Ureter (tissue), 1 donor: ENCODE measurements around the gene TUFM. TPM values are rescaled to one million over a fixed set of nuclear protein-coding genes. Genes with fewer than 3 reads are reported as not detected.
"Not testable (repeated sequence)": the region's sequence is repeated elsewhere in the genome, so short reads cannot be mapped to it uniquely, and the experiment has no call there.

Source experiments
- DNase-seq: peaks from one replicate; pipeline ENCODE4 v3.0.0-alpha.2; 2020; ENCODE audit warnings: low spot score
- total RNA-seq: library from RNA; stranded (reverse); gene quantifications from one replicate; pipeline ENCODE4 v1.2.4, GENCODE V29; 2023
- donor health status: DM: yes; HTN: yes; CAD: no.

Gene TUFM
- total RNA-seq, 1 donor from 2014 or later, result 150 TPM

DNA sequence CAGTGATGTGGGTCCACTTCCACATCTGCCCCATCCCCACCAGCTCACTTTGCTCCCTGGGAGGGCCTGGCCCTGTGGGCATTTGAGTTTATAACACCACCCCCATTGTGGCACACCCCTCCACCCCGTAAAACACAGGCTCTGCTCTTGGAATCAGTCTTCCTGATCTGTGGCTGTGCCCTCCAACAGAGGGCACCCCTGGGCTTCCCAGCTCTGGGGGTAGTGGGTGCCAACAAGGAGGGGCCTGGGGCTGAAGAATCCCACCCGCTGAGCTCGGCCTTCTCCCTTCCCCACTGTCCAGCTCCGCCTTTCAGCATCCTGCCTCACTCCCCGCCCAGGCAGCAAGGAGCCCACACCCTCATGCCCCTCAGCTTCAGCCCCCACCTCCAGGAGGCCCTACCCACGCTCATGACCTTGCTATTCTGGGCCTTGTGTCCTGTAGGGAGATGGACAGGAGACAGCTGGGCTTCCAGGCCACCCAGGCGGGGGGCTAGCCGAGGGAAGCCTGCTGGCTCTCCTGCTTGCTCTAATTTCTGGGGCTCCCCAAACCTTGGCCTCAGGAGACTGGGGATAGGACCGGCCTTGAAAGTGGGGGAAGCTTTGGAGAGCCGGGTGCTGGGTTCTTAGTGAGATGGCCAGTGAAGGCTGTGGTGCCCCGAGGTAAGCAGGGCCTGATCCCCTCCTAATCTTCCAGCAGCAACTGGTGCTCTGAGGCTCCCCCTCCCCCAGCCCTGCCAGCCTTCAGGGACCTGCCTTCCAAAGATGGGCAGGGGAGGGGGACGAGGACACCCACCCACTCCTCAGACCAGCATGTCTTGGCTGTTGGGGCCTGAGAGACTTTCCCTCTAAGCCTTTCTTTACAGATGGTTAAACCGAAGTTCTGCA lies 29.2 kb upstream of the TUFM start:
- no peak for DNase-seq

- no peak for DNase-seq
Measured at GRCh38 chr16:28874406-28874805, 28.3 kb upstream of the TUFM start.

DNA sequence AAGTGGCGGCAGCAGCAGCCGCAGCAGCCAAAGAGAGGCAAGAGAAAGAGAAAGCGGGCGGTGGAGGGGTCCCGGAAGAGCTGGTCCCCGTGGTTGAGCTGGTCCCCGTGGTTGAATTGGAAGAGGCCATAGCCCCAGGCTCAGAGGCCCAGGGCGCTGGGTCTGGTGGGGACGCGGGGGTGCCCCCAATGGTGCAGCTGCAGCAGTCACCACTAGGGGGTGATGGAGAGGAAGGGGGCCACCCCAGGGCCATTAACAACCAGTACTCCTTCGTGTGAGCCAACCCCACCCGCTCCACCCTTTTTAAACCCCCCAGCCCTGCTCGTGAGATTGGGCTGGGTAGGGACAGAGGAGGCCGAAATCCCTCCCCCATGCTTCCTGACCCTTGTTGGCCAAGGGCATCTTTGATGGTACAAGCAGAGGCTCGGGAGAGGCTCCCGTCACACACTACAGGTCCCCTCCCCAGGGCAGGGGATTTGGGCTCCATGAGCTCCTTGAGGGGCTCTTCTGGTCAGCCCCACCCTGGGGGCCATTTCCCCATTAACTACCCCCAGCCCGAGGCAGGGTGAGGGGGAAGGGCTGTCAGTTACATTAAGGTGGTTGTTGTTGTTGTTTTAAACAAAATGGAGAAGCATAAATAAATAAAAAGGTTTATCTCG lies 27.5 kb upstream of the TUFM start:
- no peak for DNase-seq

DNA sequence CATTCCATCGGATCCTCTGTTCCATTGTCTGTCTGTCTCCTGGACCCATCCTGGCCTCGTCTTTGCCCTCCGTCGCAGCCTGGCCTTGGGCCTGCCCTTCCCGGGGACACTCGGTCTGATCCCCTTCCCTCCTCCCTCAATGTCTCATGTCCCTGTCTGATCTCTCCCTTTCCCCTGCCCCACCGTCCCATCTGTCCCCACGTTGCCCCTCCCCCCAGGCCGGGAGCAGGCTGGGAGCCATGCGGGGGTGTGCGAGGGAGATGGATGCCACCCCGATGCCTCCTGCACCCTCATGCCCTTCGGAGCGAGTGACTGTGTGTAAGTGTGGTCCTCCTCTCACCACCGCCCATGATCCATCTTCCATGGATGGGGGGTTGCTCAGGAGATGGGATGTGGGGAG lies 26.8 kb upstream of the TUFM start:
- no peak for DNase-seq

DNA sequence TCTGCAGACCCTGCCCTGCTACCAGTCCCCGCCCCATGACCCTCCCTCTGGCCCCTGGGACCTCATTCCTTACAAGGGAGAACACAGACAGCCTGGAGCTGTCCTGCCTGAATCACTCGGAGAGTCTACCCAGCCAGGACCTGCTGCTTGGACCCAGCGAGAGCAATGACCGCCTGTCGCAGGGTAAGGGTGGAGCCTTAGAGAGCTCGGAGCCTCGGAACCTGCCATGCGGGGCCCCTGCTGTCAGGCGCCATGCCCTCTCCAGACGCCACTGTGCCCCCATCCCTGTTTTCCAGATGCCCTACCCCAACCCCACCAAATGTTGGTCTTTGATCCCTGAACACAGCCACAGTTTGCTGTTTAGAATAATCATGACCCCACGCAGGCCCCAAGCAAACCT lies 23.1 kb upstream of the TUFM start:
- no peak for DNase-seq

DNA sequence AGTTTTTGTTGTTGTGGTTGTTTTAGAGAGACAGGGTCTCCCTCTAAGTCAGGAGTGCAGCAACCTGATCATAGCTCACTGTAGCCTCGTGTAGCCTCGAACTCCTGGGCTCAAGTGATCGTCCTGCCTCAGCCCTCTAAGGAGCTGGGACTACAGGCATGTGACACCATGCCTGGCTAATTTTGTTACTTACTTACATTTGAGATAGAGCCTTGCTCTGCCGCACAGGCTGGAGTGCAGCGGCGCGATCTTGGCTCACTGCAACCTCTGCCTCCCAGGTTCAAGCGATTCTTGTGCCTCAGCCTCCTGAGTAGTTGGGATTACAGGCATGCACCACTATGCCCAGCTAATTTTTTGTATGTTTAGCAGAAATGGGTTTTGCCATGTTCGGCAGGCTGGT lies 21.5 kb upstream of the TUFM start:
- DNase-seq, result not testable (repeated sequence)

- DNase-seq, result no peak
Measured at GRCh38 chr16:28867241-28867640, 21.1 kb upstream of the TUFM start.

GRCh38 chr16:28866454-28866804 lies 20.3 kb upstream of the TUFM start:
- no peak for DNase-seq

DNA sequence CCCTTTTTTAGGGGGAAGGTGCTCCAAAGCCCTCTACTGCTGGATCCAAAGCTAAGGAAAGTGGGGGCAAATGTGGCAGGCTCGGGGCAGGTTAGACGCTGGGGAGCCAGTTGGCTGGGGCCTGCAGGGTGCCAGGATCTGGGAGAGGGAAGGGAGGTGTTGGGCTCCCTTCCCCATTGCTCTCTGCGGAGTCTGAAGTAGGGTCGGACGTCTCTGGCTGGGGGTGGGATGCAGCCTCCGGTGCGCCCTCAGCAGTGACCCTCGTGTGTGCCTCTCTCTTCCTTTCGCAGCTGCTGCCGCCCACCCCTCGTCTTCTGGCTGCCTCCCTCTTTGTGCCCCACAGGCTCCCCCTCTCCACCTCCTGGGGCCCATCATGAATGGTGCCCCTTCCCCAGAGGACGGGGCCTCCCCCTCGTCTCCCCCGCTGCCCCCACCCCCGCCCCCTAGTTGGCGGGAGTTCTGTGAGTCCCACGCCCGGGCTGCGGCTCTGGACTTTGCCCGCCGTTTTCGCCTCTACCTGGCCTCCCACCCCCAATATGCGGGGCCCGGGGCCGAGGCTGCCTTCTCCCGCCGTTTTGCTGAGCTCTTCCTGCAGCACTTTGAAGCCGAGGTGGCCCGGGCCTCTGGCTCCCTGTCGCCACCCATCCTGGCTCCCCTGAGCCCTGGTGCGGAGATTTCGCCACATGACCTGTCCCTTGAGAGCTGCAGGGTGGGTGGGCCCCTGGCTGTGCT lies 19.7 kb upstream of the TUFM start:
- DNase-seq, result no peak

DNA sequence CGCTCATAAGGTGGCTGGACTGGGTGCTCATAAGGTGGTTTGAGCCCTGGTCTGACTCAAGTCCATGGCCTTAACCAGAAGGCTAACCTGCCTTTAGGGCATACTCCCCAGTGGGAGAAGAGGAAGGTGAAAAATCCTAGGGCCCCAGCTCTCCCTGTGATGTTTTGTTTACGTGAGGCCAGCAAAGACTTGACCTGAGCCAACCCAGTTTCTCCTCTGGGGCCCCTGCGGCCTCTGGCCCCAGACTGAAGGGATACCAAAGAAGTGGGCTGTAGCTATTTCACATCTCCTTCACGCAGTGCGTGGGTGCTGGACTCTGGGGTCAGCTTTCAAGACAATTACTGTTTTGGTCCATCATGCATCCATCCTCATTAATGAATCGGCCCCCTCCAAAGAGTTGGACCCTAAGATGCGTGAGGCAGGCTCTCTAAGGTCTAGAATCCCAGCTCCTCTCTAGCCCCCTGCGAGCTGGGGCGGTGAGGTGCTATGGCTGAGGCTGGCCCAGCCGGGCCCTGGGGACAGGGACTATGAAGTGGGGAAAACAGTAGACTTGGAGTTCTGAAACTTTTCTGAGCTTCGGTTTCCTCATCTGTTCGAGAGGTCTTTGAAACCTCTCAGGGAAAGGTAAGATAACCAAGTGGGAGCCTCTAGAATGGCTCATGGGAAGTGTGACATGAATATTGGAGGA lies 19.0 kb upstream of the TUFM start:
- DNase-seq, result no peak

GRCh38 chr16:28863929-28864793 lies 18.0 kb upstream of the TUFM start:
- no peak for DNase-seq

GRCh38 chr16:28859326-28859725 lies 13.2 kb upstream of the TUFM start:
- no peak for DNase-seq

GRCh38 chr16:28858421-28858820 lies 12.3 kb upstream of the TUFM start:
- DNase-seq, result no peak

DNA sequence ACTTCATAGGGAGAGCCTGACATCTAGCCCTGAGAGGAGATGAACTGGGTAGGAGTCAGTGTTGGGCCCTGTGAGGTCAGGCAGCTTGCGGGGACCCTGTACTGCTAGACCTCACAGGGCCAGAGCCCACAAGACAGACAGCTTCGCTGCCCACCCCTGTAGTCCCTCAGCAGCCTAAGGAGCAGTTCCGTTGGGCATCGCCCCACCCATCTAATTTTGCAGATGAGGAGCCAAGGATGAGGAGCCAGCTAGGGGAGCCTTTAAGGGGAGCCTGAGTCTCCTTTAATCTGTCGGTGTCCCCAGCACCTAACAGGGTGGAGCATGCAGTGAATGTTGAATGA lies 755 bp upstream of the TUFM start:
- DNase-seq, result no peak

DNA sequence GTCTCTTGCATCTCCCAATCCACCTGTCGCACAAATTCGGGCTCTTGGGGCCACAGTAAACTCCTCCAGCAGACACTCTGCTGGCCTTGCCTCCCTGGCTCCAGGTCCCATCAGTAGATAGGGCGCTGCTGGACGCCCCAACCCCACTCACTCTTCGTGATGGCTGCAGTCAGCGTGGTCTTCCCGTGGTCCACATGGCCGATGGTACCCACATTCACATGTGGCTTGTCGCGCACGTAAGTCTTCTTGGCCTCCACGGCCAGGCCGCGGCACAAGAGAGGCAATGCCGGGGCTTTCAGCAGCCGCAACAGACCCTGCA lies 428 bp downstream of the TUFM start:
- DNase-seq, result no peak

DNA sequence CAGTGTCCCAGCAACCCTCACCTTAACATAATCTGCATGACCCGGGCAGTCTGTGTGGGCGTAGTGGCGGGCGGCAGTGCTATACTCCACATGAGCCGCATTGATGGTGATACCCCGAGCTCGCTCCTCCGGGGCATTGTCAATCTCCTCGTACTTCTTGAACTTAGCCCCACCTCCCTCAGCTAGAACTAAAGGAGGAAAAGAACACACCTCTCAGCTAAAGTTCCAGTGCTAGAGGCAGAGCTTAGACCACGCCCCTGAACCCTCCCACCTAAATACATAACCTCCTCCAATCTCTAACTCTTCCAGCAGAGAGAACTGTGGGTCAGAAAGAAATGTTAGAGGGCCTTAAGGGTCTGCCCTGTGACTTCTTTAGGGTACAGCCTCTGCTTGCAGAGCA lies 855 bp downstream of the TUFM start:
- peak; percentile 61 for DNase-seq

- no peak for DNase-seq
Measured at GRCh38 chr16:28844226-28844885, 1.8 kb downstream of the TUFM start.

- no peak for DNase-seq
Measured at GRCh38 chr16:28843766-28844165, 2.4 kb downstream of the TUFM start.

GRCh38 chr16:28842696-28843095 lies 3.5 kb downstream of the TUFM start:
- no peak for DNase-seq

DNA sequence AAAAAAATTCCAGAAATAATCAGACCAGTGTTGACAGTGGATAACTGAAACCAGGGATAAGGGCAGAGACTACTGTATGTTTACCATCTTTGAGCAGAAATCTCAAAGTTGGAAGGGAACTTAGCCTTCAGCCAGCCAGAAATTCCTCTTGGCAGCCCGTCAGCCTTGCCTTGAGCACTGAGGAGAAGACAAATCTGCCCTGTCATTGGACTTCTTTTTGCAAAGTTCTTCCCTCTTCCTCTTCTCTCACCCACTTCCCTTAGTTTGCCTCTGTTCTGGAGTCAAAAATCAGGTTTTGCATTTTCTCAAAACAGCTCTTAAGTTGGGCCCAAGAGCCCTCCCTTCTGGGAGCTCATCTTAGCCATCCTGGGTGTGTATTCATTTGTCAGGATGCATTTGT lies 6.2 kb downstream of the TUFM start:
- no peak for DNase-seq
